ENCODE results near the gene CCK.

- TF ChIP-seq POLR2A (IDR thresholded peaks at IDR 0.05) (no peak), CTCF (IDR thresholded peaks at IDR 0.05) (no peak)
Measured at GRCh38 chr3:42224178-42224577, 41.8 kb downstream of the CCK start.

All from gastroesophageal sphincter (tissue), 3 donors.